ENCODE results near the gene NT5C1B.
A peak's percentile ranks its signal among the peaks of the same experiment; 100 is the strongest.

Gene NT5C1B

DNA sequence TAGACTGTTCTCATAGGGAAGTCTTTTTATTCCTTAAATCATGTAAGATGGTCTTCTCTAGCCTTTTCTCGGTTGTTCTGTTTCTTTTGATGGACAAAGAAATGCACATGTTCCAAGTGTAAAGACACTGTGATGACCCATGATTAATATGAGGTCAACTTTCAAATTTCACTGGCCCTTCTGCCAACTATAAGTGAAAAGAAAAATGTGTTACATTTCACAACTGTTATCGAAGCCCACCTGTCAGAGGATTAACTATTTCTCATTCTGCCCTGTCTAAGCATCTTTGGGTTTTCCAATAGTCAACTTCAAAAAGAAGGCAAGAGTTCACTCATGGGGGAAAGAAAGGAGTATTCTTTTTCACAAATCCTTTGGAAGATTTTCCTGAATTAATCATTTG lies 32.2 kb downstream of the NT5C1B start:
- no peak overlapping the region for H3K27ac ChIP-seq
- no peak for DNase-seq (ENCODE audit: low read depth, low spot score)

DNA sequence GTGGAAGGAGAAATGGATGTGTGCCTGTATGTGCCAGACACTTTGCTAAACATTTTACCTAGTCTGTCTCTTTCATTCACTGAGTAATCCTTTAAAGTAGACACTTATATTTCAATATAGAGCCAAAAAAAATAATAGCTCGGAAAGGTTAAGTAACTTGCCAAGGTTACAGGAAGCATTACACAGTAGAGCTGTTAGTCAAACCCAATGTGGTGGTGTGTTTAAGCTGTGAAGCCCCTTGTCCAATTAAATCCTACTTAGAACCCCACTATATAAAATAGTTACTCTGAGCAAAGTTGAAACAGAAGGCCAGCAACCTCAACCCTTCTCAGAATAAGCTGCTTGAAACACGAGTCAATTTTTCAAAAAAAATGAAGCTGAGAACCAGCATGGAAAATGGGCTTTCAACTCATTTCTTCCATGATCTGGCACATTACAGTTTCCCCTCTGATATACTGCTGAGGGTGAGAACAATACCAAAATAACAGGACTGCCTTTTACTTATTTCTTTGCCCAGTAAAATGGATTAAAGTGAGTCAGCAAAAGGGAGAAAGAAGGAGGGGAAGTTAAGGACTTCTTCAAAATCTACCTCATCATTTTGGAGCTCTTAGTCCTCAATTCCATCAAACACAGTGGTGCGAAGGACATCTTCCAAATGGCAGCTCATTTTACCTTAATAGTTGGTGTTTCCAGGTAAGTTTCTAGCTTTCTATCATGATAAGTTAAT lies 36.9 kb downstream of the NT5C1B start:
- peak overlapping the region; percentile 50 for H3K27ac ChIP-seq
- no peak for DNase-seq (ENCODE audit: low read depth, low spot score)

DNA sequence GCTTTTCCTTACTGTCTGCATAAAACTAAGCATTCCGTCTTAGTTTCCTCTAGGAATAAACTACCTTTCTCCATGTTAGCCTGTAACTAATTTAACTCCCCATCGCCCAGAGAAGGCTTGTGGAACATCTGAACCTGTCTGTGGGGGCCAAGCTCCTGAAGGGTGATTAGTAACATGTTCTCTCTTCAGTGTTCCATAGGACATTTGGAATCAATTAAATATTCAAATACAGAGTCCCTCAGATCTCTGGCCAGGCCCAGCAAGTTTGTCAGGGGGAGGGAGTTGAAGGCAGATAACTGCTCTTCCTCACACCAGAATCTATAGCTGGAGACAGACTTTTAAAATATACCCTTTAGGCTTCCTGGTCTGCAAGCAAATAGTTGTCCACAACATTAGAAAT lies 37.7 kb downstream of the NT5C1B start:
- DNase-seq (ENCODE audit: low read depth, low spot score): no peak
- H3K27ac ChIP-seq: peak overlapping the region; percentile 50

DNA sequence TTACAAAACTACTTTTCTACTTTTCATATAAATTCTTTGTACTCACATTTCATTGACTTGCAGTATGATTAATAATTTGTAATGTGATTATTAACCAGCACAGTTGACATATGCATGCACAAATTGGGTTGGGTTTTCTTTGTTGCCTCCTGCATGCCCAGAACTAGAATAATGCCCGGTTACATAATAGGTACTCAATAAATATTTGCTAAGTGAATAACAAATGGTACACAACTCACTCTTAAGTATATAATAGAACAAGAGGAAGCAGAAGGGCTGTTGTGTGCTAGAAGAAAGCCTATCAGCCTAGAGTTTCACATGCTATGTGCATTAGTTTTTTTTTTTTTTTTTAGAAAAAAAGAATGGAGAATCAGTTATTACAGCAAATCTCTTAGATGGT lies 38.2 kb downstream of the NT5C1B start:
- peak; percentile 36 for DNase-seq (ENCODE audit: low read depth, low spot score)
- H3K27ac ChIP-seq: peak overlapping the region; percentile 50

DNA sequence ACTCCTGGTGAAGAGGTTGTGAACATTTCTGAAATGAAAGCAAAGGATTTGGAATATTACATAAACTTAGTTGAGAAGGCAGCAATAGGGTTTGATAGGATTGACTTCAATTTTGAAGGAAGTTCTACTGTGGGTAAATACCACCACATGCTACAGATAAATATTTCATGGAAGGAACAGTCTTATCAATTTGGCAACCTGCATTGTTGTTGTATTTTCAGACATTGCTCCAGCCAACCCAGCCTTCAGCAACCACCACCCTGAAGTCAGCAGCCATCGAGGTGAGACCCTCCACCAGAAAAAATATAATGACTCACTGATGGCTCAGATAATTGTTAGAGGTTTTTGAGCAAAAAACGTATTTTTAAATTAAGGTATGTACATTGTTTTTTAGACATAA lies 38.9 kb downstream of the NT5C1B start:
- peak overlapping the region; percentile 50 for H3K27ac ChIP-seq
- no peak for DNase-seq (ENCODE audit: low read depth, low spot score)

DNA sequence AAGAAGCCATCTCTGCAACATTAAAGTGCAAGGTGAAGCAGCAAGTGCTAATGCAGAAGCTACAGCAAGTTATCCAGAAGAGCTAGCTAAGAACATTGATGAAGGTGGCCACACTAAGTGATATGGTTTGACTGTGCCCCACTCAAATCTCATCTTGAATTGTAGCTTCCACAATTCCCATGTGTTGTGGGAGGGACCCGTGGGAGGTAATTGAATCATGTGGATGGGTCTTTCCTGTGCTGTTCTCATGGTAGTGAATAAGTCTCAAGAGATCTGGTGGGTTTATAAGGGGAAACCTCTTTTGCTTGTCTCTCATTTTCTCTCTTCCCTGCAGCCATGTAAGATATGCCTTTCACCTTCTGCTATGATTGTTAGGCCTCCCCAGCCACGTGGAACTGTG lies 40.3 kb downstream of the NT5C1B start:
- no peak overlapping the region for H3K27ac ChIP-seq
- DNase-seq (ENCODE audit: low read depth, low spot score): no peak

DNA sequence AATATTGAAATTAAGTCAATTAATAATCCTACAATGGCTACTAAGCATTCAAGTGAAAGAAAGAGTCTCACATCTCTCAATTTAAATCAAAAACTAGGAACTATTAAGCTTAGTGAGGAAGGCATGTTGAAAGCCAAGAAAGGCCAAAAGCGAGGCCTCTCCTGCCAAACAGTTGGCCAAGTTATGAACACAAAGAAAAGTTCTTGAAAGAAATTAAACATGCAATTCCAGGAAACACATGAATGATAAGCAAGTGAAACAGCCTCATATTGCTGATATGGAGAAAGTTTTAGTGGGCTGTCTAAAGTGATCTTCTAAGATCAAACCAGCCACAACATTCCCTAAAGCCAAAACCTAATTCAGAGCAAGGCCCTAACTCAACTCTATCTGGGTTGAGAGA lies 40.7 kb downstream of the NT5C1B start:
- DNase-seq (ENCODE audit: low read depth, low spot score): no peak
- no peak overlapping the region for H3K27ac ChIP-seq

DNA sequence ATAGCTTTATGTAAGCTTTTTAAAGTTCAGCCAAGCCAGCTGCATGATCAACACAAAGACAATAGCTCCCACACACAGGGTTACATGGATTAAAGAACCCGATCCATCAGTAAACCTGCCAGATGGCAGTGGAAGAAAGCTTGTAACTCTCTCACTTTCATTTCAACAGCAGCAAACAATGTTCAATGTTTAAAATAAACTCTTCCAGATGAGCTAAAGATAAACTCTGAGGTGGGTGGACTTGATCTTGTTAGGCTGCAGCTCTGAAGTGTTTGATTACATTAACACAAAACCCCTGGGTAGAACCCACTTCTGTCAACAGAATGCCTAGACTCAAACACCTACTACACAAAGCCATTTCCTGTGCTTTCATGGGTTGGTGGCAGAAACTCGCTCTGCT lies 42.8 kb downstream of the NT5C1B start:
- no peak overlapping the region for H3K27ac ChIP-seq
- DNase-seq (ENCODE audit: low read depth, low spot score): no peak

DNA sequence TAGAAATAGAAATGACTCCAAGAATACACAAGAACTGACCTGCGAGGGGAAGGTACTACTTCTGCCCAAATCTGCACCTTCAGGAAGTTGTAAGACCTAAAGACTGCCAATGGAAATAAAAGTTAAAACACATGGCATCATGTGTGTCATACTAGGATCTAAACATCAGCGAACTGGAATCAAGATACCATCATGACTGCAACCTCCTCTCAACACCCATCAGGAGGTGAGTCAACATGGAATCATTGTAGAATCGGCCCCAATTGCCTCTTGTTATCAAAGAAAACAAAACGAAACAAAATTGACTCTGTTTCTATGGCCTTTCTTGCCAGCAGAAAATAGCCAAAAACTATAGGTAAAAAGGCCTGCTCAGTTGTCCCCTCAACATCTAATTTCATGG lies 44.0 kb downstream of the NT5C1B start:
- peak; percentile 53 for DNase-seq (ENCODE audit: low read depth, low spot score)
- H3K27ac ChIP-seq: peak overlapping the region; percentile 52

DNA sequence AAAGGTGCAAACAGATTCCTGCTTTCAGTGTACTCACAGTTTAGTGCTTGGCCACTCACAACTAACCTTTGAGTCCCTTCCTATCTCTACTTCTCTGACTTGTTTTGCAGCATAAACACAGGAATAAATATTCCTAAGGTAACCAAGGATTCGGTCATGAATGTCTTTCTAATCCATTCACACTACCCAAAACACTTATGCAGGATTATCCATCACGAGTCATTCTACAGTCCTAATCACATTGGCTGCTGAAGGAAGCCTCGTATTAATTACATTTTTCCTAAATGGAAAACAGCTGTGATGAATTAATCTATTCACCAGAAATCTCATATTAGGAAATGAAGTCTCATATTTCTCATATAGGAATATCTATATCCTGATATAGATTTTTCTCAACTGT lies 45.2 kb downstream of the NT5C1B start:
- no peak for DNase-seq (ENCODE audit: low read depth, low spot score)
- no peak overlapping the region for H3K27ac ChIP-seq

DNA sequence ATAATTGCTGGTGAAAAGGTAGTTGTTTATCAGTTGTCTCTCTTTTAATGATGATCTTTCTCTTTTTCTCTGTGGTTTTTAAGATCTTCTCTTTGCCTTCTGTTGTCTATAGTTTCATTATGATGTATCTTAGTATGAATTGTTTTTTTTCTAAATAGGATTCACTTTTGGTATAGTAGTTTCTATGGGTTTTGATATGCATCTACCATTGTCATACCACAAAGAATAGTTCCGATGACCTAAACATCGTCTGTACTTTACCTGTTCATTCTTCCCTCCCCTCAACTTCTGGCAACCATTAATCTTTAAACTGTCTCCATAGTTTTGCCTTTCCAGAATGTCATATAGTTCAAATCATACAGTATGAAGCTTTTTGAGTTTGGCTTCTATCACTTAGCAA lies 48.5 kb downstream of the NT5C1B start:
- H3K27ac ChIP-seq: no peak overlapping the region
- no peak for DNase-seq (ENCODE audit: low read depth, low spot score)

DNA sequence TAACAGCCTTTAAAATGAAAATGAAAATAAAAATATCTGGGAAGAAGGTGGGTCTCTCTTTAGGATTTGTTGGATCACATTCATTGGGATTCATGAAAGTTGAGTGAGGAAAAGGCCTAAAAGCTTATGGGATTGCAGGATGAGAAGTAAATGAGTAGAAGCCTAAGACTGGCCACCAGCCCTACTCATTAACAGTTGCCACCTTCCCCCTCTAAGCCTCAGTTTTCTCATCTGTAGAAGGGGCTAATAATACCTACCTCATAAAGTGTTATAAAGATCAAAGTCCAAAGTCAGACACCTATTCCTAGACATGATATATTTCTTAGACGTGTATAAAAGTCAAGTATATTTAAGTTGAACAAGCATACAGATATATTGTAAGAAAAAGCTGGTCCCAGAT lies 52.7 kb downstream of the NT5C1B start:
- no peak overlapping the region for H3K27ac ChIP-seq
- no peak for DNase-seq (ENCODE audit: low read depth, low spot score)

DNA sequence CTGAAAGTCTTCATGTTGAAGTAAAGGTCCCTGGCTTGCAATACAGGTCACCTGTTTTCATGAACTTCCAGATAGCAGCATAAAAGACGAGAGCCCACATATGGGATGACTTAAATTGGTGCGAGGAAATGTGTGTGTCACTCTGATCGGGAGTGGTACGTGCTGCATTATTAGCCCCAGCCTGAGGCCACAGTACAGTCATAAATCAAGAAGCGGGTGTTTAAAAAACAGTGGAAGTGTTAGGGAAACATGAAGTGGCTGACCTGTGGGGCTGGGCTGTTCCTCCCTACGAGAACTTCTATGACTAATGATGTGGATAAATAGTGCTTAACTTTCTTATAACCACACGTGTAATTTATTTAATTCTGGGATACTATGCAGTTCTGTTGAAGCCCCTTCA lies 53.3 kb downstream of the NT5C1B start:
- DNase-seq (ENCODE audit: low read depth, low spot score): peak; percentile 34
- H3K27ac ChIP-seq: no peak overlapping the region

DNA sequence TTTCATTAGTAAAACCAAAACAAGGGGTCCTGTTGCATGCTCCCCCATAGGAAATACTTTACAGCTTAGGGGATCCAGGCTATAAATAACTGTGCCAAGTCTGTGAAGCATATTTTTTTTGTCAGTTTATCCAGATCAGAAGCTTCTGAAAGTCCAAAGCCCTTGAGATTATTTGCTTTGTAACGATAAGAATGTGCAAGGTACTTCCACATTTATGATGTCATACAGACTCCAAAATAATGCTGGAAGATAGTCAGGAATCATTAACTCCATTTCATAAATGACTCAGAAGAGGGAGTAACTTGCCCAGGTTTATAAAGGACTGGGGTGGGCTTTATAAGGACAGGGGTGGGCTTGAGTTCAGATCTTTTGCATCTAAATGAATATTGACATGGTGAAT lies 58.2 kb downstream of the NT5C1B start:
- DNase-seq (ENCODE audit: low read depth, low spot score): no peak
- no peak overlapping the region for H3K27ac ChIP-seq

DNA sequence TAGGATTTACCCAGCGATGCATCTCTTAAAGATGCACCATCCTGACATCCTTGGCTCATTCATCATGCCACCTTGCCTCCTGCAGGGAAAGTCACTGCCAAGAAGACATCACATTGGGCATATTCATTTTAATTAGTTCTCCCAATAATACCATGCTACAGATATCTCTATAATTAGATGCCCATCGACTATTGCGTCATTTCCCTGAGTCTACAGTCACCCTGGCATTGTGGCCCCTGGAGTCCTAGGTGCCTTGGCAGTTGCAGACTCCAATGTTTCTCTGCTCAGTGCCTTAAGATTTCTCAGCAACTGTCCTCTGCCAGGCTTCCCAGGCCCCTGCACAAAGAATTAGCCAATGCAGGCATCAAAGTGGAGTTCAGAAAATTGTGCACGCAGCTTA lies 61.5 kb downstream of the NT5C1B start:
- DNase-seq (ENCODE audit: low read depth, low spot score): no peak
- no peak overlapping the region for H3K27ac ChIP-seq

DNA sequence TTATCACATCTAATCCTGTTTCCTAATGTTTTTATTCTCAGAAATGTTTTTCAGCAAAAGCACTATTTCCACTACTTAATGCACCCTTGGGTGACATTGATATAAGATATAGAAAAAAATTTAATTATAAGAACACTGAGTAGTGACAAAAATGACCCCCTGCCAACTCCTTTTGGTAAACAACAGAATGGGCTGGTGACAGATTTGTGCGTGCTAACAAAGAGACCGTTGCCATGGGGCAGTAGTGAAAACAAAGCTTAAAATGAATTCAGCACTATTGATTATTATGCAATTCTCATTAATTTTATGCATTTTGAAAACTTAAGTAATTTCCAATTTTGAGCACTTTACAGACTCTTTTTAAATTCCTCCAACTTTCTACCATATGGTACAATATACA lies 62.0 kb downstream of the NT5C1B start:
- no peak for DNase-seq (ENCODE audit: low read depth, low spot score)
- H3K27ac ChIP-seq: no peak overlapping the region

DNA sequence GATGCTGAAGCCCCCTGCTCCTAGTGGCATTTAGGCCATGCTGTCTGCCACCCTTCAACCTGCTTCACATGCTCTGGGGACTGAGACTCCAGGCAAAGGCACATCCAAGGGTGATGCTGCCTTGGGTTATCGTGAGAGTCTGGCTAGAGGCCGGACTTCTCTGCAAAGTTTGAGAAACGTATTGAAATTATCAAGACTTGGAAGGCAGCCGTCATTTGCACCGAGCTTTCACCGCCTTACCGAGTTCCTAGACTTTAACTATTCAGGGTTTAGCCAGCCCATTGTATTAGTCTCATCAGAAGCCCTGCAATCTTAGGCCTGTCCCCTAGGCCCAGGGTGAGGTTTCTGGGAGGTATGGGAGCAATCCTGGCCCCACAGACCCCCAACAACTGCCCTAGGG lies 62.9 kb downstream of the NT5C1B start:
- no peak for DNase-seq (ENCODE audit: low read depth, low spot score)
- H3K27ac ChIP-seq: no peak overlapping the region

DNA sequence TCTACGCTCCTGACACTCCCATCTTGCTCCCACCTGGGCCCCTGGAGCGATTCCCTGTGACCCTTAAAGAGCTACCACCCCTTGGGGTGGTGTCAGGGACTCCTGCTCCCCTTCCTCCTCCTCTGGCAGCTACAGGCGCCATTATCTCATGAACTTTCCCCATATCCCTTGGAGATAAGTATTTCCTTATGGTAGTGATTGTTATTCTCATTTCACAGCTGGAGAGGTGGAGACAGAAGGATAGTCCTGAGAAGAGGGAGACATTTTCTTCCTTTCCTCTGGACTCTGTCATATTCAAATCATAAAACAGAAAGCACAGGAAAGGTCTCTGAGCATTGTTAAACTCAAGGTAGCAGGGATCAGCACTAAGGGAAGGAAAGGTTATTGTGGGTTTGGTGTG lies 63.5 kb downstream of the NT5C1B start:
- H3K27ac ChIP-seq: no peak overlapping the region
- no peak for DNase-seq (ENCODE audit: low read depth, low spot score)

DNA sequence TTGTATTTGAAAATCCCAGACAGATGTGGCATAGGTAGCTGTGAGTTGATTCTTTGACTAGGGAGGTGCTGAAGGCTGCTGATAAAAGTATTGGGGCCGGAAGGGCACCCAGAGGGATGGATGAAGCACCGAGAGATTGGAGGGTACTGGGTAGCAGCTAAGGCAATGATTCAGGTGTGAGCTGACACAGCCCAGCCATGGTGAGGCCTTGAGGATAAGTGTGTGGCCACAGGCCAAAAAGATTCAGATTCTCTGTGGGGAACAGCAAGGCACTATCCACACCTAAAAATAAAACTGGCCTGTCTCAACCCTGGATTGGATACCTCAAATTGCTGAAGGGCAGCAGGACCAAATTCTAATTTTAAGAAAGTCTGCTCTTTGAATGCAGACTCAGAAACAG lies 64.1 kb downstream of the NT5C1B start:
- no peak overlapping the region for H3K27ac ChIP-seq
- no peak for DNase-seq (ENCODE audit: low read depth, low spot score)

DNA sequence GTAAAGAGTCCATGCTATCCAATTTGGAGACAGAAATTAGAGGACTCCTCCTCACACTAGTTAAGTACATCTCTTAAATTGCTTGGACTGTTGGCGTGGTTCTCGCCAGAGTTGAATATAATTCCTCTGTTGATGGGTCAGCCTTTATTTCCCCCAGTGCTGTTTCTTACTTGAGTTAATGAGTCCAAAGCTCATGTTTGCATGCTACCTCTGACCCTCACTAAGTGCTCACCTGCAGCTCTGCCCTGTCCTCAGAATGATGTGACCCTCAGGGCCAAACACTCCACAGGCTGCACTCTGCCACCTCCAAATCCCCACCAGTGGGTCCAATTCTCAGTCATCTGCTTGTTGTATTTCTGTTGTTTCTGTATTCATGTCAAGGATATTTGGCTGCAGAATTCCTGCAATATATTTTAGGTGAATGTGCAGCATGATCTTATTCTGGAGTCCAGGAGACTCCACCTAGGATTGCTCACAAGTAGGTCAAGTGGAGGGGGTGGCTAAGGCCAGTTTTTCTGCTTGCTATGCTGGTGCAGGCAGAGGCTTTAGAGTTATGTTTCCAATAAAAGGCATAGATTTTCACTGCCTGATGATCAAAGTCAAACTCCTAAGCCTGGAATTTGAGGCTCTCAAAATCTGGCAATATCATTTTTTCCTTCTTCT lies 66.8 kb downstream of the NT5C1B start:
- no peak overlapping the region for H3K27ac ChIP-seq
- DNase-seq (ENCODE audit: low read depth, low spot score): no peak

DNA sequence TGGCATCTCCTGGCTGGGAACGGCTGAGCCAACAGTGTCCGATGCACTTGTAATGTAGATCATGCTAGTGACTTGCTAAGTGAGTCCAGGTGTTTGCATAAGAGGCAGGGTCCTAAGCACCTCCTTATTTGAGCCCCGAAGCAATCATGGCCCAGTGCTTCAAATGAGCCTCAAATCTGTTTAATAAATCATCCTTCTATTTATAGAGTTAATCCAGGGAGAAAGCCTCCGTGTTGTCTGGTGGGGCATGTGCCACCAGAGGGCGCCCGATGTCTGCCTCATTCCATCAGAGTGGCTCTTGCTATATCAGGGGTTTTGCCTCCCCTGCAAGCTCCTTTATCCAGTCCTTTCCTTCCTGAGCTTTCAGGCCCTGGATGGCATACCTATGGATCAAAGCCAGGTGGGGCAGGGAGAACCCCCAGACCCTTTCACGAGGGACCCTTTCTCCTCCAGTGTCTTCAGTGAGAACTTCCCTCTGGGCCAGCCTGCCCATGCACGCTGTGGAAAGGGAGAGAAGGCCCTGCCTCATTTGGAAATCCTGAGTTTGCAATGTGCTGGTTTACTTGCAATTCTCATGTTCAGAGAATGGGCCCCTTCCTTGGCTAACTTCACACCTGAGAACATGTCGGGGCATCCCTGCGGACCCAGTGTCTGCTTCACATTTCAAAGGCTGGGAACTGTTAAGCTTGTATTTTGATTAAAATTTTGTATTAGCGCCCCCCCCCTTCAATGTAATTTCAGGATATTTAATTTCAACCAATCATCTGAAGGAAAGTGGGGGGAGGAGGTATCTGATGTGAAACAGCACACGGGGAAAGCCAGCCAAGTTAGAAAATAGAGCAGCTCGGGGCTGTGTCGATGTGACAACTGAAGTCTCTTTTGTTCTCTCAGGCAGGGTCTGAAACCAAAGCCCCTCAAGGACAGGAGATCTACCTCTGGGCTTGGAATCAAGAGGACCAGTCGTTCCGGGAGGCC lies 68.6 kb downstream of the NT5C1B start:
- no peak overlapping the region for H3K27ac ChIP-seq
- no peak for DNase-seq (ENCODE audit: low read depth, low spot score)

Measured in epithelial cell of prostate (primary cell).